HG03342 (cell line): Measurements from ENCODE around the gene LCN6.
A peak's percentile ranks its signal among the peaks of the same experiment; 100 is the strongest.
"Not testable (repeated sequence)": the region's sequence is repeated elsewhere in the genome, so short reads cannot be mapped to it uniquely, and the experiment has no call there.

Source experiments
- ATAC-seq: cut with Tn5 transposase; IDR thresholded peaks from one replicate; pipeline ENCODE4 v1.9.1; 2021; ENCODE audit warnings: mild to moderate bottlenecking, moderate library complexity; ENCODE audit not compliant: unreplicated experiment

Gene LCN6

DNA sequence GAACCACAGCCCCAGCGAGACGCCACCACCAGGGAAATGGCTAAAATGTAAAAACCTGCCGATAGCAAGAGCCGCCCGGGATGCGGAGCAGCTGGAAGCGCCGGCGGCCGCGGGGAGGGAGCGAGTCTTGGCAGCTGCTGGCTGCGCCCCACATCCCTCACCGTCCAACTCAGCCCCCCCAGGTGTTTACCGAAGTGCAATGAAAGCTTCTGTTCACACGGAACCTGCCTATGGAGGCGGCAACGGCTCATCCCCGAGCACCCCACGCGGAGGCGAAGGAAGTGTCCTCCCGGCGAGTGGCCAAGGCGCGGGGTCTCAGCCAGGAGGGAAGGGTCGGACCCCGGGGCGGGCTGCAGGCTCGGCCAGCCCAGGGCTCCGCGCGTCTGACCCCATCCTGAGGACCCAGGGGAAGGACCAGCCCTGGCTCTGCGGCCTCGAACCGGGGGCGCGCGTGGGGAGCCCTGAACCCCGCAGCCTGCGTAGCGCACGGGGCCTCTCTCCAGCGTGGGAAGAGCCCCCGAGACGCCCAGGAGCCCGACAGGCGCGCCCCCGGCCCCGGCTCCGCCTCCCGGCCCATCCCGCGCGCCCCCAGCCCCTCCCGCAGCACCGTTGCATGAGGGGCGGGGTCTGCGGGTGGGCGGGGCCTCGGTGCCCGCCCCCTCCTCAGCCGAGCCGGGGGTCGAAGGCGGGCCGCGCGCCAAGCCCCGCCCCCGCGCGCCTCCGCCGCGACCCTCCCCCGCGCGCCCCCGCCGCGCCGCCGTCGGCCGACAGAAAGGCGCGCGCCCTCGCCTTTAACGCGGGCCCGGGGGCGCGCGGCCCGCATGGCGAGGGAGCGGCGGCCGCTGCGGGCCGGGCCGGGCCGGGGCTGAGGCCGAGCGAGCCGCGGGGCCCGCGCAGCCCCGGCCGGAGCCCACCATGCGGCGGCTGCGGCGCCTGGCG lies 36.3 kb downstream of the LCN6 start, which contains the start of gene DIPK1B:
TSS of gene DIPK1B (plus strand) at position 822 of the 939 bp plus-strand sequence. CDS start at position 916, 94 bp downstream.
- ATAC-seq = no peak

DNA sequence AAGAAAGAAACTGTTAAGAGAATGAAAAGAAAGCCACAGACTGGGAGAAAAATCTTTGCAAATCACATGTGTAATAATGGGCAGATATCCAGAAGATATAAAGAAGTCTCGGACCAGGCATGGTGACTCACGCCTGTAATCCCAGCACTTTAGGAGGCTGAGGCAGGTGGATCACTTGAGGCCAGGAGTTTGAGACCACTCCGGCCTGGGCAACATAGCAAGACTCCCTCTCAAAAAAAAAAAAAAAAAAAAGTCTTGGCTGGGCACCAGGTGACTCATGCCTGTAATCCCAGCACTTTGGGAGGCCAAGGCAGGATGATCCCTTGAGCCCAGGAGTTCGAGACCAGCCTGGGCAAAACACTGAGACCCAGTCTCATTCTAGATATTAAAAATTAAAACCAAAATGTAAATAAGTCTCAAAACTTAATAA lies 37.1 kb downstream of the LCN6 start:
- not testable (repeated sequence) for ATAC-seq

DNA sequence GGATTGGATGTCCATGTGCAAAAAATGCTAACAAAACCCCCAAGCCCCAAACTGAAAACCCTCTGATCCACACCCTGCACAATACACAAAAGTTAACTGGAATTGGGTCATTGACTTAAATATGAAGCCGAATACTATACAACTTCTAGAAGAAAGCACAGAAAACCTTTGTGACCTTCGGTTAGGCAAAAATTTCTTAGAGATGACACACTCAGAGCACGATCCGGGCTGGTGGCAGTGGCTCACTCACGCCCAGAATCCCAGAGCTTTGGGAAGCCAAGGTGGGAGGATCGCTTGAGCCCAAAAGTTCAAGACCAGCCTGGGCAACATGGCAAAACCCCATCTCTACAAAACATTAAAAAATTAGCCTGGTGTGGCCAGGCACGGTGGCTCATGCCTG lies 37.8 kb downstream of the LCN6 start:
- no peak for ATAC-seq

DNA sequence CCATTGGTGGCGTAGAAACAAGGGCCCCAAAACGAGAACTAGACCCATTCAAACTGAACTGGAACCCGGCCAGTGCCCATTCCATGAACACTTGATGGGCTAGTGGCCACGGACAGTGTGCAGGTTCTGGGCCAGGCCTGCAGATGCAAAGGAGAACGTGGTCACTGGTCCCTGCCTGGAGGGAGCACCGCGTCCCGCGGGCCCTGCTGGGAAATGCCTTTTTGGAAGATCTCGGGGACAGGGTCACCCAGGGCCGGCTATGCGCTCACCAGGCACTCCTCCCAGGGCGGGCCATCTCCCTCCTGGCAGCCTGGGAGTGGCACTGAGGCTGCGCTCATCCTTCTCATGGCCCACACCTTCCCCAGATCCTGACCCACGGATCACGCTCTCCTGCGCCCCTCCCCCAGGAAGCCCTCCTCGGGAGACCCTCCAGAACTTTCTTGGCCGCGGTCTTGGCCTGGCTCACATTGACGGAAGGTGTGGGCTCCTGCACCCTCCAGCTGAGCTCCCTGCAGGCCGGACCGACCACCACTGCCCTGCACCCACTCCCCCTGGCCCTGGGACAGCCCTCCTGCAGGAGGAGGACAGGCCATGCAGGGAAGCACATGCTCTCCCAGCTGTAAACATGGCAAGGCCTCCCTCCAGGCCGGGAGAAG lies 38.7 kb downstream of the LCN6 start:
- no peak for ATAC-seq

DNA sequence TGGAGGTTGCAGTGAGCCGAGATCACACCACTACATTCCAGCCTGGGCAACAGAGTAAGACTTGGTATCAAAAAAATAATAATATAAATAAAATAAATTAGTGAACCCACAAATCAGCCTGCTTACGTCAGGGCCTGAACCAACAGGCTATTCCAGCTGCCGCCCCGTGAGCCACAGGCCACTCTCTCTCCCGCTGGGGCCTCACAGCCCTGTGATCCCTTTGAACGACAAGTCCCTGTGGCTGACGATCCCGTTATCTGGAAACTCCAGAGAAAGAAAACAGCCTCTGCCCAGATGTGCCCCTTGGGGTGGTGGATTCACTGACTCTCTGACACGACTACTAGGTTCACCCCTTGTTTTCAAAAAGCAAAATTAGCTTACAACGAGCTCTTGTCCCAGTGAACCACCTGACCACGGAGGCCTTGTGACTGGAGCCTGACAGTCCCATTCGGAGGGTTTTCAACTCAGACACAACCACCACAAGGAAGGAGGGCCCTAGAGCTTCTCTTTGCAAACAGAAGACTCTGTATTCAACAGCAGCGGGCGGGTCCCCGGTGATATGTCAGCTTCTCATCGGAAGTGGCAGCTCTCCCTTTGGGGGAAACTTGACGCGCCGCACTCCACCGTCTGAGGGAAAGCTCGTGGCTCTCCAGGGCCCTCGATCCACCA lies 40.3 kb downstream of the LCN6 start:
- no peak for ATAC-seq

DNA sequence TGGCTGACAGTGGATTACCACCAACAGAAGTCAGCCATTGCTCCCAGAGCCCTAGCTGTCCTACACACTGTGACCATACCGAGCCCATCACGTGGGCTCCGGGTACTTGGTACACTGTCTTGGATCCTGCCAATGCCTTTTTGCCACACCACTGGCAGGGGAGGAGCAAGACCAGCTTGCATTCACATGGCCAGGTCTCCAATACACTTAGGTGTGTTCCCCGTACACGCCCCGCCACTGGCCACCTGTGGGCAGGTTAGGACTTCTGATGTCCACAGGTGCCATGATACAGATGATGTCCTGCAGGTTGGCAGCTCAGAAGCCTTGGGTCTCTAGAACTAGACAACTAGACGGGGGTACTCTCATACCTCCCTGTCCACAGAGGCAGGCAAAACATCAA lies 41.3 kb downstream of the LCN6 start:
- ATAC-seq = no peak

DNA sequence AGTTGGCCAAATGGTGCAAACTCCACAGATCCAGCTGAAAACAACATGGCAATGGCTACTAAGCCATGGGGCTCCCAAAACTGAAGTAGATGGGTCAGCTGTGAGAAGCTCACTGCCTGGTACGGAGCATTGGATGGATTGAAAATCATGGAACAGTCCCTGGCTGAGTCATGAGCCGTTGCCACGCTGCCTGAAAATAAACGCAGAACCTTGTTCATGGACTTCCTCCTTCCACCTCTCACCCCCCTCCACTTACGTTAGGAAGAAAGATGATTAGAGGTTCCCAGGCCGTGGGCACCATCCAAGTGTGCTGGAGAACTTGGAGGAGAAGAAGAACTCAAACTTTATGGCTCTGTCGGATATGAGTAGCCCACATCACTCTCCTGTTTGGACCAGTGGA lies 42.8 kb downstream of the LCN6 start:
- ATAC-seq = no peak

DNA sequence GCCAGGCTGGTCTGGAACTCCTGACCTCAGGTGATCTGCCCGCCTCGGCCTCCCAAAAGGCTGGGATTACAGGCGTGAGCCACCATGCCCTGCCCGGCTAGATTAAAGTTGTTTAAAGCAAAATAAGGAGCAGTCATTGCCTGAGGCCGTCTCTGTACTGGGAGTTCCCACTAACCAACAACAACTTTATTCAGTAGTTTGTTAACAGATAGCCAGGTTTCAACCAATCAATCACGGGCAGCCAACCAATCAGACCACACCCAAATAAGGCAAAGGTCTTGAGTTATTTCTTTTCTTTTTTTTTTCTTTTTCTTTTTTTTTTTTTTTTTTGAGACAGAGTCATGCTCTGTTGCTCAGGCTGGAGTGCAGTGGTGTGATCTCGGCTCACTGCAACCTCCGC lies 43.6 kb downstream of the LCN6 start:
- not testable (repeated sequence) for ATAC-seq

DNA sequence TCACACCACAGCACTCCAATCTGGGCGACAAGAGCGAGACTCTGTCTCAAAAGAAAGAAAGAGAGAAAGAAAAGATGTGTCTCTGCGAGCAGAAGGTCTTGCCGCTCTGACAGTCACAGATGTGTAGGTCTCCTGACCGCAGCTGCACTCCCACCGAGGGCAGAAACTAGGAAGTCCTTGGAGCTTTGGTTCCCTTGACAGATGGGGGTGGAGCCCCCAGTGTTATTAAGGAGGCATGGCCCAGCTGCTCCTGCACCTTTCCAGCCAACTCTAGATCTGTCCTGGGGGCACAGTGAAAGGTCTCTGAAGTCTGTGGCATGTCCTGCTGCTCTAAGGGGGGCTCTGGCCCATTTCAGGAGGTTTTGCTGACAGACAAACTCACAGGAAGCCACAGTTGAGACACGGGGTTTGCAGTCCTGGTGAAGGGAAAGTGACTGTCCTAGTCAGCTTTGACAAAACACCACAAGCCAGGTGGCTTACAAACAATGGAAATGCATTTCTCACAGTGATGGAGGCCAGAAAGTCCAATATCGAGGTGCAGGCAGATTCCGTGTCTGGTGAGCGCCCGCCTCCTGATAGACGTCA lies 45.0 kb downstream of the LCN6 start:
- ATAC-seq = no peak

DNA sequence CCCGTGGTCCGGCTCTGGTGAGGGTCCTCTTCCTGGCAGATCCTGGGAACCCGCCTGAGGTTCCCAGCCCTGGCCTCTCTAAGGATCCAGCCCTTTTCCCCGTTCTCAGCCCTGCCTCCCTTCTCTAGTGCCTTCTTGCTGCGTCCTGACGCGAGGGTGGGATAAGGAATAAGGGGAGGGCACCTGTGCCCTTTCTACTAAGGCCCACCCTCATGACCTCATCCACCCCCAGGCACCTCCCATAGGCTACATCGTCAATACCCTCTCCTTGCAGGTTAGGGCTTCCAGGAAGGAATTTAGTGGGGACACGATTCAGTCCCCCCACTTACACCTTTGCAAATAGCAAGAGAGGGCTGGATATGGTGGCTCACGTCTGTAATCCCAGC lies 46.7 kb downstream of the LCN6 start:
- peak; percentile 12 for ATAC-seq

DNA sequence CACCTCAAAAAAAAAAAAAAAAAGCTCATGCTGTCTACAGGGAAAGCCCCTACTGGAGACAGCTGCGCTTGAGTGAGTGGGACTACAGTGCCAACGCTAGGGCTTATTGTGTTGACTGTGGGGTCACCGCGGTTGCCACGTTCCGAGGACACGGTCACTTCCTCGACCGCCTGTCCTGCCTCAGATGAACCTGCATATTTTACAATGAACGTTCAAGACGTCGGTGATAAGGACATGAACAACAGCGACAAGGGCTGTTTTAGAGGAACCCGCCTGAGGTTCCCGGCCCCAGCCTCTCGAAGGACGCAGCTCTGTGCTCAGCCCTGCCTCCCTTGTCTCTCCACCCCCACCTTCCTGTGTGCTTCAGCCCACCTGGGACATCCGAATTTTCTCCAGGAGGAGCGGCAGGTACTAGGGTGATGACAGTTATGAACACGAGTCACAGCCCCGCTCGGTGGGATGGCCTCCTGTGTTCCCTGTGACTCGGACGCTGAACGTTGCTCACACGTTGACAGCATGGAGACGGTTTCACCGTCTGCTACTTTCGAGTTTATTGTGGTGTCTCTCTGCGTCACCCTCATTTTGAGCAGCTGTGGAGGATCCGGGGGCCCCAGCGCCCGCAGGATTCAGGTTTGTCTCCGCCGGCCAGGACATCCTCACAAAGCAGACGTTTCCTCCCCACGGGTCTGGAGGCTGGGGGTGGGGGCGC lies 47.2 kb downstream of the LCN6 start:
- peak; percentile 71 for ATAC-seq

DNA sequence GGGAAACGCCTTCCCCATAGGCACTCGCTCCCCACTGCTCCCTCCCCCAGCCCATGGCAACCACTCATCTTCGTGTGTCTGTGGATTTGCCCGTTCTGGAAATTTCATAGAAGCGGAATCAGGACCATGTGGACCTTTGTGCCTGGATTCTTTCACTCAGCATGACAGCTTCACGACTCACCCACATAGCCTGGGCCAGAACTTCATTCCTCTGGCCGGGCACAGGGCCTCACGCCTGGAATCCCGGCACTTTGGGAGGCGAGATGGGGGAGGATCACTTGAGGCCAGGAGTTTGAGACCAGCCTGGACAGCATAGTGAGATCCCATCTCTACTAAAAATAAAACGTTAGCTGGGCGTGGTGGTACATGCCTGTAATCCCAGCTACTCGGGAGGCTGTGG lies 48.0 kb downstream of the LCN6 start:
- no peak for ATAC-seq

DNA sequence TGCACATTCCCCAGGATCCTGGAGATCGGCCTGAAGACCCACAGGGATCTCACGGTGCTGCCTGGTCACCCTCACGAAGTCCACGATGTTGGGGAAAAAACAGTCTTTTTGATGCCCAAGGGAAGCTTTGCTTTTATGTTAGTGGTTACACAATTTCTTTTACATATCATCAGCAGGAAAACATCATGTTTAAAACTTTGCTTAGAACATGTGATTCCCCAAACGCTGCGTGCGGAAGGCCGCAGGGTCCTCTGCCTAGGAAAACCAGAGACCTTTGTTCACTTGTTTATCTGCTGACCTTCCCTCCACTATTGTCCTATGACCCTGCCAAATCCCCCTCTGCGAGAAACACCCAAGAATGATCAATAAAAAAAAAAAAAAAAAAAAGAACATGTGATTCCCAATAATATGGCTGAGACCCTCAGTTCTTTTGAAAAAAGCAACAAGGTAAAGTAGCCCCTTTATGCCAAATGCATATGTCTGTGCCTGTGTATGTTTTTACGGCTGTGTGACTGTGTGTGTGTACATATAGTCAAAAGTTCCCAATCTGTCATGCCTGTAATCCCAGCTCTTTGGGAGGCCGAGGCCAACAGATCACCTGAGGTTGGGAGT lies 49.6 kb downstream of the LCN6 start:
- ATAC-seq = no peak

DNA sequence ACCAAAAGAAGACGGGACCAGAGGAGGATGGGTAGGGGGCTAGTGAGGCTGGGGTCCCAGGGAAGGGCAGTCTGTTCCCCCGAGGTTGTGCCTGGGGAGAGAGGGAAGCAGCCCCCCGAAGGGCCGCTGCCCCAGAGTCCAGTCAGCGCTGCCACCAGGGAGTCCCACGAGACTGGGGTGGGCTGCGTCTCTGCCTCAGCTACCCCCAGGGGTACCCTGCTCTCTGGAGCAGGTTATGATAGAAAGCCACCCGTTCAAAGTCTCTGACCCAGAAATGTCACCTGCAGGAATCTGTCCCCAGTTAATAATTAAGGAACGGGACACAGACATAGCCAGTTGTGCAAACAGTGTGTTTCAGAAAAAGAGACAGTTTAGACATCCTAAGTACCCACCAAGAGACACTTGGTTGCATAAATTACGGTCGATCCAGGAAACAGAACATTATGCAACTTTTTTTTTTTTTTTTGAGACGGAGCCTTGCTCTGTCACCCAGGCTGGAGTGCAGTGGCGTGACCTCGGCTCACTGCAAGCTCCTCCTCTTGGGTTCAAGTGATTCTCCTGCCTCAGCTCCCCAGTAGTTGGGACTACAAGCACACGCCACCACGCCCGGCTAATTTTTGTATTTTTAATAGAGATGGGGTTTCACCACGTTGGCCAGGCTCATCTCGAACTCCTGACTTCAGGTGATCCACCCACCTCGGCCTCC lies 50.4 kb downstream of the LCN6 start:
- no peak for ATAC-seq

DNA sequence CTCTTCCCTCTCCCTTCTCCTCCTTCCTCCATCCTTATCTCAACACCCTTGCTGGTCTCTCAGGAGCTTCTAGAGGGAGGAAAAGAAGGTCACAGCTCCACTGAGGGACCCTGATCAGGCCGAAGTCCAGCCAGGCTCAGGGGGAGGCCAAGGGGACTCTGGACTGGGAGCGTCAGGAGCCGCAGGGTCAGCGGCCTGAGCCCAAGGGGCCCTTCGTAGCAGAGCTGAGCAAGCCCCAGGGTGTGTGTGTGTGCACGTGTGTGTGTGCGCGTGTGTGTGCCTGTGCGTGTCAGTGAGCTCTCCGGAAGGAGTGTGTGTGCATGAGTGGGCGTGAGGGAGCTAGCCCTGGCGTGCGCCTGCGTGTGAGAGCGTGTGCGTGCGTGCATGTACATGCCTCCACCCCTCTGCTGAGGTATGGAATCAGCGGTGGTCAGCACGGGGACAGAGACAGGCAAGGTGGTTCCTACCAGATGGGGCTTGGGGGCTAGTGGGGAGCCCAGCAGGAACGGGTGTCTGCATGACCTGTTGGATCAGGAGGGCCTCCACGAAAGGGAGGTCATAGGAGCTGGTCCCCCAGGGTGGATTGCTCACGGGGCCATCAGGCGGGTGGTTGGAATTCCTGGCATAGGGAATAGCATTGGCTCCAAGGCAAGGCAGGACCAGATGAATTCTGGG lies 51.0 kb downstream of the LCN6 start:
- ATAC-seq = no peak

DNA sequence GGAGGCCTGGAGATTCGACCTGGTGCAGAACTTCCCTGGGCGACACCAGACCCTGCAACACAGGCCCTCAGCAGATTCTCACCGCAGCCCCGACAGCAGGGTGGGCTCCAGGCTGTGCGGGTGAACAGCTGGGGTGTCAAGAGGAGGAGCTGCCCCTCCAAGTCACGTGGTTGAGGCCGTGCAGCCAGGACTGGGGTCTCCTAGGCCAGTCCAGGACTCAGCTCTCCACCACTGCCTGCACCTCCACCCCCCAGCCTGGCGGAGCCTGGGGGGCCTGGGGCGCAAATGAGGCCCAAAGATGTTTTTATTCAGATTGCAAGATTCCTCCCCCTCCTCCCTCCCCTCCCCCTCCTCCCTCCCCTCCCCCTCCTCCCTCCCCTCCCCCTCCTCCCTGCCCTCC lies 51.8 kb downstream of the LCN6 start:
- ATAC-seq = no peak

DNA sequence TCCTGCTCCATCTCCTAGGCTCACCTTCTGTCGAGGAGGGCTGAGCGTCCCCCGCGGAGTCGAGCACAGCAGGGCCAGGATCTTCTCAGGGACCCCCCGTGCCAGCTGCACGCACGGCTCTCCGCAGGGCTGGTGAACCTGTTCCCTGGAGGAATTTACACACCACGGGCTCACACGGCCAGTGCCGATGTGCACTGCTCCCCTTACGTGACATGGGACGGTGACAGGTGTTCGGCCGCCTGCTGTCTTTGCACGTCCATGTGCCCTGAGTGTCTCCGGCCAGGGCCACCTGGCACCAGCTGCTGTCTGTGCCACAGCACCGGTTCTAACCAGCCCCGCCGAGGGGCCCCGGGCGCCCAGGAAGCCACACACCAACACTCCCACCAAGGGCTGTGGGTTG lies 52.4 kb downstream of the LCN6 start:
- no peak for ATAC-seq

DNA sequence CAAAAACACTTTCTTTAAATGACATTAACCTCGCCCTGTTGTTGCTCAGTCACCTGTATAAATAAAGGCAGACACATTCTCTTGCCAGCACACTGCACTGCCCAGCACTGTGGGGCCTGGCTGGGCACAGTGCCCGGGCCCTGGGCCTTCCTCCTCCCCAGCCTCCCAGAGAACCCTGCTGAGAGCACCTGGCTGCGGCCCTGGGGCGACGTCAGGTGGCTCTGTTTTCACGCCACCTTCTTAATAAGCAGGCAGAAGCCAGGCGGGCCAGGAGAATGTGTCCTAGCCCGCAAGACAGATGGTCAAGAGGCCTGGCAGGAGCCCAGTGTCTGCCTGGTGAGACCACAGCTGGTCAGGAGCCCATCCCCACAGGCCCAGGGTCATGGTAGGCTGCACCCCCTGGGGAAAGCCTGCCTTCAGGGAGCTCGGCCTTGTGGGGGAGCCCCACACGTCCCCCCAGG lies 52.9 kb downstream of the LCN6 start:
- ATAC-seq = no peak

DNA sequence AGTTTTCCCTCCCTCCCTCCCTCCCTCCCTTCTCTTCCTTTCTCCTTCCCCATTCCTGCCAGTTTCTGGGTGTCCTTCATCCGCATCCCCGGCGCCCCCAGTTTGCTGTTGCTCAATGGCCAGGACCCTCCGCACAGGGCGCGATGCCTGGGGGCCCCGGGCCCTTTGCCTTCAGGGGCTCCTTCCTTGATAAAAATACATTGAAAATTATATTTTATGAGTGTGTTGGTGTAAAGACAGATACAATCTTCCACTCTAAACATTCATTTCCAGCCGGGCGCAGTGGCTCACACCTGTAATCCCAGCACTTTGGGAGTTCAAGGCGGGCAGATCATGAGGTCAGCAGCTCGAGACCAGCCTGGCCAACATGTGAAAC lies 53.5 kb downstream of the LCN6 start:
- ATAC-seq = no peak
